Measurements from ENCODE around the gene LRRFIP1. TPM values are rescaled to one million over a fixed set of nuclear protein-coding genes. Genes with fewer than 3 reads are reported as not detected.
A peak's percentile ranks its signal among the peaks of the same experiment; 100 is the strongest.

The LRRFIP1 gene
- total RNA-seq, 6 experiments from 2014 or later: 29.4 to 56.3 (median 49.7) TPM

DNA sequence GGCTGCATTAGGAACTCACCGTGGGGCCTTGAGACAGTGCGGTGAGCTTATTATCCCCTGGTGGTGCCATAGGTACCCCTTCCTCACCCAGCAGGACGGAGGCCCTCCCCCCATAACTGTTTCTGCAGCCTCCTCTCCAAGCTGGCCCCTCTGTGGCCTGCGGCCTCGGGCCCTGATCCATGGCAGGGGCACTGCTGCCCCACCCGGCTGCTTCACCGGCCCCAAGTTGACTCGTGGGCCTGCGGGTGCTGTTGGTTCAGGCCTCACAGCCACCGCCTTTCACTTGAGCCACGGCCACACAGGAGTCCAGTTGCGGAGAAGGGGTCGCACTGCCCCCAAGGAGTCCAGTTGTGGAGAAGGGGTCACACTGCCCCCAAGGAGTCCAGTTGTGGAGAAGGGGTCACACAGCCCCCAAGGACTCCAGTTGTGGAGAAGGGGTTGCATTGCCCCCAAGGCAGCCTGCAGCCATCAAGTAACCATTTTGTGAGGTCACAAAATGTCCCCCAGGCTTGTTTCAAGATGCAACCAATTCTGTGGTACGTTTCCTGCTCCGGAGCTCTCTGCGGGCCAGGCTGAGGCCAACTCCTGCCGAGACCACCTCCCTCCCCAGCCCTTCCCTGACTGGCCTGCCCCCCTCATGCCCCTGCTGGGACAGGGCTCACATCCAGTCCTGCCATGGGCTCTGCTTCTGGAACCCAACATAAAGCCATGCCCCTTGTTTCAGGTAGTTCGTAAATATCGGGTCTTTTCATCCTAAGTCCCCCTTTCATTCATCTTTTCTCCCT lies 4.6 kb downstream of the LRRFIP1 start:
- intact Hi-C loops (cut with DNase I): no loop called here
- ATAC-seq (no peak), DNase-seq (no peak)
- H3K27me3 ChIP-seq: no peaks in the 10 kb centered on the region
- H3K4me3 ChIP-seq: no peak overlapping the region
- TF ChIP-seq, protein P1, sequence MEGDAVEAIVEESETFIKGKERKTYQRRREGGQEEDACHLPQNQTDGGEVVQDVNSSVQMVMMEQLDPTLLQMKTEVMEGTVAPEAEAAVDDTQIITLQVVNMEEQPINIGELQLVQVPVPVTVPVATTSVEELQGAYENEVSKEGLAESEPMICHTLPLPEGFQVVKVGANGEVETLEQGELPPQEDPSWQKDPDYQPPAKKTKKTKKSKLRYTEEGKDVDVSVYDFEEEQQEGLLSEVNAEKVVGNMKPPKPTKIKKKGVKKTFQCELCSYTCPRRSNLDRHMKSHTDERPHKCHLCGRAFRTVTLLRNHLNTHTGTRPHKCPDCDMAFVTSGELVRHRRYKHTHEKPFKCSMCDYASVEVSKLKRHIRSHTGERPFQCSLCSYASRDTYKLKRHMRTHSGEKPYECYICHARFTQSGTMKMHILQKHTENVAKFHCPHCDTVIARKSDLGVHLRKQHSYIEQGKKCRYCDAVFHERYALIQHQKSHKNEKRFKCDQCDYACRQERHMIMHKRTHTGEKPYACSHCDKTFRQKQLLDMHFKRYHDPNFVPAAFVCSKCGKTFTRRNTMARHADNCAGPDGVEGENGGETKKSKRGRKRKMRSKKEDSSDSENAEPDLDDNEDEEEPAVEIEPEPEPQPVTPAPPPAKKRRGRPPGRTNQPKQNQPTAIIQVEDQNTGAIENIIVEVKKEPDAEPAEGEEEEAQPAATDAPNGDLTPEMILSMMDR (IDR thresholded peaks at IDR 0.05): no peak
- no peak for TF ChIP-seq POLR2A (IDR thresholded peaks at IDR 0.05)
- H3K9me3 ChIP-seq: no peaks in the 10 kb centered on the region
- H3K36me3 ChIP-seq: no peaks in the 10 kb centered on the region
- peaks cover 0 to 8% (median 1%) of the 10 kb centered on the region in 4 donors for H3K4me1 ChIP-seq
- 98% methylated on average over 6 of the region's 19 CpGs for WGBS (ENCODE audit: insufficient coverage, low coverage, low lambda C conversion rate, missing lambda C conversion rate)
- no peak overlapping the region for H3K27ac ChIP-seq

DNA sequence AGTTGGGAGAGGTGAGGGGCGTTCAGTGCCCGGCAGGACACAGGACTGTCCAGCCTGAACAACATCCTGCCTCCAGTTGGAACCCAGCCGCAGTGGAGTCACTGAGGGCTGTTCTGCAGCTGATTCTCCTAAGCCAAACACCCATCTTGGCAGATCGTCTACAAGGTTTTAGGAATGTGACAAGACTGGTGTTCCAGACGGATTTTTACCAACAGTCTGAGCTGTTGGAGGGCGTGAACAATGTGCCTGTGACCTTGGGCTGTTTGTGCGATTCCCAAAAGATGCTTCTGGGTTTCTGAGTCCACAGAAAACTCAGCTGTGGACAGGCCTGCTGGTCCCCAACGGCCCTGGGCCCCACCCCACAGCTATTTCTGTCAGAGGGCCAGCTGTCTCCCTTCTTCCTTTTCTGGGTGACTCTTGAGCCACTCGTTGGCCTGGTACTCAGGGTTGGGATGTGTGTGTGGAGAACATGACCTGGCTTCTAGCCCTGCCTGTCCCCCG lies 5.7 kb downstream of the LRRFIP1 start:
- TF ChIP-seq, protein P1 (IDR thresholded peaks at IDR 0.05): no peak
- no peak for TF ChIP-seq POLR2A (IDR thresholded peaks at IDR 0.05)
- peaks cover 0 to 7% (median 1%) of the 10 kb centered on the region in 4 donors for H3K4me1 ChIP-seq
- H3K9me3 ChIP-seq: no peaks in the 10 kb centered on the region
- peak in 1 of 4 donors; percentile 14 for ATAC-seq
- no peak overlapping the region for H3K4me3 ChIP-seq
- no CpG with 5 or more reads among the region's 10 CpGs for WGBS (ENCODE audit: insufficient coverage, low coverage, low lambda C conversion rate, missing lambda C conversion rate)
- no peak for DNase-seq
- H3K27me3 ChIP-seq: no peaks in the 10 kb centered on the region
- intact Hi-C loops (cut with DNase I): no loop called here
- no peak overlapping the region for H3K27ac ChIP-seq
- H3K36me3 ChIP-seq: no peaks in the 10 kb centered on the region

DNA sequence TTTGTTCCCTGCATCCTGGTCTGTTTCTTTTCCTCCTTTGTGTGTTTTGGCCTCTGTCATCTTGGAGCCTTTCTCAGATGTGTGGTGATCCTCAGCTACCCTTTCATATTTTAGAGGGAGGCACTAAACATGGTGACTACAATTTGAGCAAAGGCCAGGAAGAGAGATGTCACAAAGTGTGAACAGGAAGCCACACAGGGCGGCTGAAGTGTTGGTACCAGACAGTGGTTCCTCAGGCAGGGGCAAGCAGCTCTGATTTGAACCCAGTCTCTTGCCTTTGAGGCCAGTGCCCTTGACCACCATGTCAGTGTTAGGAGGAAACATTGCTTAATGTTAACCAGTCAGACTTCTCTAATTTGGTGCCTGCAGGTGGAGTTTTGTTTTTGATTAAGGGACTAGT lies 9.2 kb downstream of the LRRFIP1 start:
- Histone ChIP-seq H3K27ac (no peak overlapping the region), H3K4me3 (no peak overlapping the region), H3K27me3 (no peaks in the 10 kb centered on the region), H3K36me3 (no peaks in the 10 kb centered on the region), H3K4me1 (no peaks in the 10 kb centered on the region), H3K9me3 (no peaks in the 10 kb centered on the region)
- DNase-seq: no peak
- intact Hi-C loops (cut with DNase I): no loop called here
- WGBS (ENCODE audit: insufficient coverage, low coverage, low lambda C conversion rate, missing lambda C conversion rate): 88% methylated on average over 1 of the region's 1 CpG
- TF ChIP-seq POLR2A (IDR thresholded peaks at IDR 0.05): no peak
- TF ChIP-seq, protein P1 (IDR thresholded peaks at IDR 0.05): no peak
- ATAC-seq: no peak

DNA sequence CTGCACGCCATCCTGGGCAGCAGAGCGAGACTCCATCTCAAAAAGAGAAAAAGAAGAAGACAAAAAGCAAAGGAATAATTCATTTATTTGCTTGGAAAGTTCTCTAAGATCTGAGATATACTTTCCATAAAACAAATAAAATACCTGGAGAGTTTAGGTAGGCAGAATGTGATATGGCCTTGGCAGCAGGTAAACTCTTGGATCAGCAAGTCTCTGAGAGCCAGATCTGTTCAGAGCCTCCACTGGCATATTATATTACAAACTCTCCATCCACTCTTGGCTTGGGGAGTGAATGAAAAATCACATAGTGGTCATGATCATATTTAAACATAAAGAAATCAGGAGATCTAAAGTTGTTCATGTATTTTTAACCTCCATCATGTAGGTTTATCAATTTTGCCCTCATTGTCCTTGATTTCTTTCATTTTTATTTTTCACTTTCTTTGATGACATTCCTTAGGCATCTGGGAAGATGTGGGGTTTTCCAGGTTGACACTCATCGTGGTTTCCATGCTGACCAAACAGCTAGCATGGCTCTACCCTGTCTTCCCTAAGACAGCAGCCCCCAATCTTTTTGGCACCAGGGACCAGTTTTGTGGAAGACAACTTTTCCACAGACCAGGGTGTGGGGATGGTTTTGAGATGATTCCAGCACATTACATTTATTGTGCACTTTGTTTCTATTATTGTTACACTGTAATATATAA lies 10.2 kb downstream of the LRRFIP1 start:
- 83% methylated on average over 3 of the region's 3 CpGs for WGBS (ENCODE audit: insufficient coverage, low coverage, low lambda C conversion rate, missing lambda C conversion rate)
- ATAC-seq (no peak), DNase-seq (no peak)
- no peak overlapping the region for H3K27ac ChIP-seq
- no peaks in the 10 kb centered on the region for H3K27me3 ChIP-seq
- no peaks in the 10 kb centered on the region for H3K36me3 ChIP-seq
- no peak overlapping the region for H3K4me3 ChIP-seq
- H3K9me3 ChIP-seq: no peaks in the 10 kb centered on the region
- TF ChIP-seq, protein P1 (IDR thresholded peaks at IDR 0.05): no peak
- TF ChIP-seq POLR2A (IDR thresholded peaks at IDR 0.05): no peak
- intact Hi-C loops (cut with DNase I): no loop called here
- H3K4me1 ChIP-seq: no peaks in the 10 kb centered on the region
